BLaER1 treated with 17β-estradiol and CSF1 and Interleukin-3, amounts not matched to agents 10 nM and 100 nM (cell line): Measurements from ENCODE around the gene UPK1B.

Source experiments
- H3K27ac ChIP-seq, 11 experiments: shearing (Covaris generic); formaldehyde crosslinking; 2 replicates each; pipeline ENCODE4 v1.8.1; 2022
- H3K27me3 ChIP-seq, 11 experiments: shearing (Covaris generic); formaldehyde crosslinking; 2 replicates each; pipeline ENCODE4 v1.8.1; 2022
- H3K36me3 ChIP-seq, 11 experiments: shearing (Covaris generic); formaldehyde crosslinking; 2 replicates each; pipeline ENCODE4 v1.8.1; 2022
- H3K4me1 ChIP-seq, 10 experiments: shearing (Covaris generic); formaldehyde crosslinking; 2 replicates each; pipeline ENCODE4 v1.8.1; 2022
- H3K4me2 ChIP-seq, 11 experiments: shearing (Covaris generic); formaldehyde crosslinking; 2 replicates each; pipeline ENCODE4 v1.8.1; 2022
- H3K4me3 ChIP-seq, 10 experiments: shearing (Covaris generic); formaldehyde crosslinking; 2 replicates each; pipeline ENCODE4 v1.8.1; 2022
- H3K9ac ChIP-seq, 11 experiments: shearing (Covaris generic); formaldehyde crosslinking; 2 replicates each; pipeline ENCODE4 v1.8.1; 2022
- H3K9me3 ChIP-seq, 11 experiments: shearing (Covaris generic); formaldehyde crosslinking; replicated peaks in 1 of 11; 2 replicates each; pipeline ENCODE4 v1.8.1; 2022
- H4K20me1 ChIP-seq, 11 experiments: shearing (Covaris generic); formaldehyde crosslinking; 2 replicates each; pipeline ENCODE4 v1.8.1; 2022
- Cebpa-rat ChIP-seq, 11 experiments: shearing (Covaris generic); IDR thresholded peaks; 2 replicates each; pipeline ENCODE4 v1.8.1; 2022

Gene UPK1B

GRCh38 chr3:119194237-119195150, 21.1 kb downstream of the UPK1B start:
- H3K9ac ChIP-seq: no peak overlapping the region
- H3K27me3 ChIP-seq: no peaks in the 10 kb centered on the region
- H3K4me3 ChIP-seq: no peak overlapping the region
- no peak overlapping the region for H3K4me2 ChIP-seq
- H3K27ac ChIP-seq: no peak overlapping the region
- H3K36me3 ChIP-seq: no peaks in the 10 kb centered on the region
- no peaks in the 10 kb centered on the region for H3K4me1 ChIP-seq
- no peaks in the 10 kb centered on the region for H3K9me3 ChIP-seq
- no peak for TF ChIP-seq Cebpa-rat (IDR thresholded peaks at IDR 0.05)
- H4K20me1 ChIP-seq: no peaks in the 10 kb centered on the region

- Histone ChIP-seq H3K9ac (no peak overlapping the region), H3K4me1 (no peaks in the 10 kb centered on the region), H3K36me3 (no peaks in the 10 kb centered on the region), H3K4me3 (no peak overlapping the region), H3K9me3 (no peaks in the 10 kb centered on the region), H3K27me3 (no peaks in the 10 kb centered on the region), H4K20me1 (no peaks in the 10 kb centered on the region), H3K27ac (no peak overlapping the region), H3K4me2 (no peak overlapping the region)
- TF ChIP-seq Cebpa-rat (IDR thresholded peaks at IDR 0.05): no peak
These were observed 21.7 kb downstream of the UPK1B start for GRCh38 chr3:119195151-119195476.

- Histone ChIP-seq H3K27me3 (no peaks in the 10 kb centered on the region), H3K9ac (no peak overlapping the region), H3K4me2 (no peak overlapping the region), H3K36me3 (no peaks in the 10 kb centered on the region), H3K27ac (no peak overlapping the region), H3K4me1 (no peaks in the 10 kb centered on the region), H4K20me1 (no peaks in the 10 kb centered on the region), H3K9me3 (no peaks in the 10 kb centered on the region), H3K4me3 (no peak overlapping the region)
- TF ChIP-seq Cebpa-rat (IDR thresholded peaks at IDR 0.05): no peak
These were observed 22.5 kb downstream of the UPK1B start for GRCh38 chr3:119195911-119196310.

- peaks cover 6 to 30% (median 19%) of the 10 kb centered on the region in 11 experiments for H3K36me3 ChIP-seq
- TF ChIP-seq Cebpa-rat (IDR thresholded peaks at IDR 0.05): no peak
- H3K9me3 ChIP-seq: peaks cover 0 to 3% (median 0%) of the 10 kb centered on the region in 11 experiments; a peak in 1 of 22 replicates
- H3K9ac ChIP-seq: no peak overlapping the region
- no peaks in the 10 kb centered on the region for H4K20me1 ChIP-seq
- H3K27me3 ChIP-seq: no peaks in the 10 kb centered on the region
- H3K4me1 ChIP-seq: no peaks in the 10 kb centered on the region
- no peak overlapping the region for H3K4me3 ChIP-seq
- H3K4me2 ChIP-seq: no peak overlapping the region
- no peak overlapping the region for H3K27ac ChIP-seq
These were observed 31.8 kb downstream of the UPK1B start for GRCh38 chr3:119205209-119205608.

GRCh38 chr3:119205685-119206084, 32.3 kb downstream of the UPK1B start:
- H4K20me1 ChIP-seq: no peaks in the 10 kb centered on the region
- H3K4me2 ChIP-seq: no peak overlapping the region
- H3K36me3 ChIP-seq: peaks cover 11 to 34% (median 24%) of the 10 kb centered on the region in 11 experiments
- peaks cover 0 to 3% (median 0%) of the 10 kb centered on the region in 11 experiments; a peak in 1 of 22 replicates for H3K9me3 ChIP-seq
- no peak overlapping the region for H3K27ac ChIP-seq
- no peak overlapping the region for H3K4me3 ChIP-seq
- no peak for TF ChIP-seq Cebpa-rat (IDR thresholded peaks at IDR 0.05)
- H3K4me1 ChIP-seq: no peaks in the 10 kb centered on the region
- H3K27me3 ChIP-seq: no peaks in the 10 kb centered on the region
- no peak overlapping the region for H3K9ac ChIP-seq

GRCh38 chr3:119206611-119207511, 33.5 kb downstream of the UPK1B start:
- peaks cover 0 to 3% (median 0%) of the 10 kb centered on the region in 11 experiments; a peak in 1 of 22 replicates for H3K9me3 ChIP-seq
- no peak overlapping the region for H3K27ac ChIP-seq
- H3K4me2 ChIP-seq: no peak overlapping the region
- no peaks in the 10 kb centered on the region for H4K20me1 ChIP-seq
- no peaks in the 10 kb centered on the region for H3K27me3 ChIP-seq
- no peak overlapping the region for H3K9ac ChIP-seq
- H3K4me1 ChIP-seq: no peaks in the 10 kb centered on the region
- peaks cover 22 to 46% (median 36%) of the 10 kb centered on the region in 11 experiments for H3K36me3 ChIP-seq
- H3K4me3 ChIP-seq: no peak overlapping the region
- no peak for TF ChIP-seq Cebpa-rat (IDR thresholded peaks at IDR 0.05)

GRCh38 chr3:119207512-119207875, 34.1 kb downstream of the UPK1B start:
- TF ChIP-seq Cebpa-rat (IDR thresholded peaks at IDR 0.05): no peak
- H3K36me3 ChIP-seq: peaks cover 29 to 53% (median 42%) of the 10 kb centered on the region in 11 experiments
- no peaks in the 10 kb centered on the region for H4K20me1 ChIP-seq
- no peak overlapping the region for H3K4me2 ChIP-seq
- no peak overlapping the region for H3K9ac ChIP-seq
- H3K27me3 ChIP-seq: no peaks in the 10 kb centered on the region
- H3K4me1 ChIP-seq: no peaks in the 10 kb centered on the region
- no peak overlapping the region for H3K27ac ChIP-seq
- H3K4me3 ChIP-seq: no peak overlapping the region
- peaks cover 0 to 3% (median 0%) of the 10 kb centered on the region in 11 experiments; a peak in 1 of 22 replicates for H3K9me3 ChIP-seq

GRCh38 chr3:119211193-119211592, 37.8 kb downstream of the UPK1B start:
- no peaks in the 10 kb centered on the region for H3K4me1 ChIP-seq
- H3K9me3 ChIP-seq: no peaks in the 10 kb centered on the region
- peaks cover 66 to 90% (median 79%) of the 10 kb centered on the region in 11 experiments for H3K36me3 ChIP-seq
- no peak for TF ChIP-seq Cebpa-rat (IDR thresholded peaks at IDR 0.05)
- no peak overlapping the region for H3K4me3 ChIP-seq
- no peaks in the 10 kb centered on the region; a peak in 2 of 22 replicates for H4K20me1 ChIP-seq
- no peak overlapping the region for H3K9ac ChIP-seq
- H3K27me3 ChIP-seq: no peaks in the 10 kb centered on the region
- H3K27ac ChIP-seq: no peak overlapping the region
- H3K4me2 ChIP-seq: no peak overlapping the region

GRCh38 chr3:119211803-119212202, 38.4 kb downstream of the UPK1B start:
- Histone ChIP-seq H3K4me3 (no peak overlapping the region), H3K9ac (no peak overlapping the region), H4K20me1 (no peaks in the 10 kb centered on the region; a peak in 2 of 22 replicates), H3K27me3 (no peaks in the 10 kb centered on the region), H3K4me1 (no peaks in the 10 kb centered on the region), H3K27ac (no peak overlapping the region), H3K9me3 (no peaks in the 10 kb centered on the region), H3K36me3 (peaks cover 72 to 96% (median 85%) of the 10 kb centered on the region in 11 experiments), H3K4me2 (no peak overlapping the region)
- TF ChIP-seq Cebpa-rat (IDR thresholded peaks at IDR 0.05): no peak
